Measurements from ENCODE around the gene COQ8A. TPM values are rescaled to one million over a fixed set of nuclear protein-coding genes. Genes with fewer than 3 reads are reported as not detected.

The COQ8A gene
- total RNA-seq, 2 donors from 2014 or later, result 15.2 to 25.6 TPM

DNA sequence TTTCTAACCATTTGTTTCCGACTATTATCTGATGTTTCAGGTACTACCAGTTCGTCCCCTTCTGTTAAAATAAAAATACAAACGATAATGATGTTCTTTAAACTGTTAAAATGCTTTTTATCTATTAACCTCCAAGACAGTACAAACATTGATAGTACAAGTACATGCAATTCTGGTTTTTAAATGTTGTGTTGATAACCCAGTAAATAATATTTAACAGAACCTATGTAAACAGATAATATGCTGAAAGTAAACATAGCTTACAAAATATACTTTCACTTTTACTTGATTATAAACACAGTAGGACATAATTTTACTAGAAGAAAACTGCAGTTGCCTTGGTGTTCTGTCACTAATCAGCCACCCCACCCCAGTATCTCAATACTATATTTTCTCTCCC is 76.9 kb downstream of the COQ8A start:
- ATAC-seq (ENCODE audit: insufficient number of reproducible peaks, low FRiP score, low read depth), result no peak
- no peak for TF ChIP-seq CTCF (IDR thresholded peaks at IDR 0.05)

DNA sequence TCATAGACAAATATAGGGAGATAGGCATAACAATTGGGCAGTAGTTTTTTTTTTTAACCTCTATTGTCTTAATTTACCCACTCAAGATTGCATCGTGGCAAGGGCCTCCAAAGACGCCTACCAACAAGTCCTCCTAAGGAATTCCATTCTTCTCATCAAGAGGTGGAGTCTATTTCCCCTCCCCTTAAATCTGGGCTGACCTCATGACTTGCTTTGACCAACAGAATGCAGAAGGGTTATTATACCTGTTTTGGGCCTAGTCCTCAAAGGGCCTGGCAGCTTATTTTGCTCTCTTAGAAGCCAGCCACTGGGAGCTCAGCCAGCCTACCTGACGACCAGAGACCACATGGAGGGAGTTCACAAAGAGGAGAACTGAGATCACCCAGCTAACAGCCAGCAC is 92.3 kb downstream of the COQ8A start:
- no peak for TF ChIP-seq CTCF (IDR thresholded peaks at IDR 0.05)
- Histone ChIP-seq H3K4me1 (ENCODE audit: control insufficient read depth in 1 of 2, low read depth in 2 of 2) (no peaks in the 10 kb centered on the region), H3K36me3 (peaks cover 27% of the 10 kb centered on the region), H3K27ac (no peak overlapping the region), H3K4me3 (no peak overlapping the region), H3K9me3 (no peaks in the 10 kb centered on the region), H3K27me3 (replicated peaks; ENCODE audit: insufficient read depth) (no peaks in the 10 kb centered on the region)
- no peak for ATAC-seq (ENCODE audit: insufficient number of reproducible peaks, low FRiP score, low read depth)
- DNase-seq (ENCODE audit: low spot score), result no peak

More for the DNA sequence above, 76.9 kb downstream of the COQ8A start:
- Histone ChIP-seq H3K27ac (no peak overlapping the region), H3K9me3 (peaks cover 5% of the 10 kb centered on the region), H3K36me3 (peaks cover 13% of the 10 kb centered on the region), H3K4me3 (no peak overlapping the region), H3K4me1 (ENCODE audit: control insufficient read depth in 1 of 2, low read depth in 2 of 2) (no peaks in the 10 kb centered on the region), H3K27me3 (replicated peaks; ENCODE audit: insufficient read depth) (no peaks in the 10 kb centered on the region)
- DNase-seq (ENCODE audit: low spot score), result no peak

DNA sequence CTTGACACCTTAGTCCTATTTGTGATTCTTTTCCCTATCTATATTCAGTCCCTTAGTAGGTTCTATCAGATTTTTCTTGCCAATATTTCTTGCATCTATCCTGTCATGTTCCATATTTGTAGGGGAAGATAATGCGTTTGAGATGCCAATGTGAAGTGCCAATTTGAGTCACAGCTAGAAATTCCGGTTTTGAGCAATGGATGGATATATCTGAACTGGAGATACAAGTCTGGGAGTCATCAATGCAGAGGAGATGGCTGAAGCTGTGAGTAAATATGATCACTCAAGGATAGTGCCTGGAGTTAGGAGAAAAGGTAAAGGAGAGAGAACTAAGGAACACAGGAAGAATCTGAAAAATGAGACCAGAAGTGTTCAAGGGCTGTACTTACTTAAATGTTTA is 93.8 kb downstream of the COQ8A start:
- ATAC-seq (ENCODE audit: insufficient number of reproducible peaks, low FRiP score, low read depth) (no peak), DNase-seq (ENCODE audit: low spot score) (no peak)
- Histone ChIP-seq H3K4me1 (ENCODE audit: control insufficient read depth in 1 of 2, low read depth in 2 of 2) (no peaks in the 10 kb centered on the region), H3K4me3 (no peak overlapping the region), H3K27me3 (replicated peaks; ENCODE audit: insufficient read depth) (no peaks in the 10 kb centered on the region), H3K27ac (no peak overlapping the region), H3K9me3 (no peaks in the 10 kb centered on the region), H3K36me3 (peaks cover 20% of the 10 kb centered on the region)
- TF ChIP-seq CTCF (IDR thresholded peaks at IDR 0.05), result no peak

- no peaks in the 10 kb centered on the region for H3K27me3 ChIP-seq (replicated peaks; ENCODE audit: insufficient read depth)
- no peak overlapping the region for H3K27ac ChIP-seq
- DNase-seq (ENCODE audit: low spot score), result no peak
- no peak for ATAC-seq (ENCODE audit: insufficient number of reproducible peaks, low FRiP score, low read depth)
- no peak for TF ChIP-seq CTCF (IDR thresholded peaks at IDR 0.05)
- H3K9me3 ChIP-seq, result no peaks in the 10 kb centered on the region
- H3K4me3 ChIP-seq, result no peak overlapping the region
- no peaks in the 10 kb centered on the region for H3K4me1 ChIP-seq (ENCODE audit: control insufficient read depth in 1 of 2, low read depth in 2 of 2)
- peaks cover 19% of the 10 kb centered on the region for H3K36me3 ChIP-seq
These were observed 95.2 kb downstream of the COQ8A start for GRCh38 chr1:227035316-227035715.

DNA sequence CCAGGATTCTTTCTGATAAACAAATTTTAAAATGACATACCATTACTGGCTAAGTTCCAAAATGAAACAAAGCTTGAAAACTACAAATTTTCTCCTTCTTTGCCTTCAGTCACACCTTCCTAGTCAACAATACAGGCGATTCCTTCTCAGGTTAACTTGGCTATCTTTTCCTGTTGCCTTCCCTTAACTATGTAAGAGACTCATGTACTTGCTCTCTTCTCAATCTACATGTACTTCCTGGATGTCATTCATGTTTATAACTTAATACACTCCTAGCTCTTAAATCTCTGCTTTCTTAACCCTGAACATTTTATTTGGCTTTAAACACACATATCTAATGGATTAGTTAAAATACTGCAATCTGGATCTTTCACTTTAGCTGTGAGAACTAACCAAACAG is 97.0 kb downstream of the COQ8A start:
- Histone ChIP-seq H3K36me3 (peaks cover 15% of the 10 kb centered on the region), H3K27ac (no peak overlapping the region), H3K27me3 (replicated peaks; ENCODE audit: insufficient read depth) (no peaks in the 10 kb centered on the region), H3K9me3 (no peaks in the 10 kb centered on the region), H3K4me1 (ENCODE audit: control insufficient read depth in 1 of 2, low read depth in 2 of 2) (no peaks in the 10 kb centered on the region), H3K4me3 (no peak overlapping the region)
- ATAC-seq (ENCODE audit: insufficient number of reproducible peaks, low FRiP score, low read depth) (no peak), DNase-seq (ENCODE audit: low spot score) (no peak)
- no peak for TF ChIP-seq CTCF (IDR thresholded peaks at IDR 0.05)

Other genes starting within 250 kb of the COQ8A start
- 10 to 100 TPM; 26.9 to 28.4 TPM for gene ITPKB, start 201.0 kb upstream of the COQ8A start, total RNA-seq
- gene PSEN2, start 69.7 kb upstream of the COQ8A start, total RNA-seq, result 10 to 100 TPM; 22.2 to 52.1 TPM